CD4-positive, alpha-beta T cell treated with Interleukin-21 for 1 hour (primary cell): ENCODE data around the gene MIGA2.
"Not testable (repeated sequence)": the region's sequence is repeated elsewhere in the genome, so short reads cannot be mapped to it uniquely, and the experiment has no call there.

ENCODE experiments used
- DNase-seq: peaks from one replicate; pipeline ENCODE4 v3.0.0-alpha.2; 2020

The MIGA2 gene

GRCh38 chr9:129036241-129036922, at the start of gene MIGA2:
Gene MIGA2 (plus strand): TSS chr9:129036626. CDS start chr9:129040595, 3,969 bp downstream.
- peak; percentile 97 for DNase-seq

- no peak for DNase-seq
Measured at GRCh38 chr9:128986671-128987070, 49.8 kb upstream of the MIGA2 start.

- no peak for DNase-seq
Measured at GRCh38 chr9:128987805-128988204, 48.6 kb upstream of the MIGA2 start.

GRCh38 chr9:128992995-128993394, 43.4 kb upstream of the MIGA2 start:
- no peak for DNase-seq

GRCh38 chr9:128995791-128996190, 40.6 kb upstream of the MIGA2 start:
- DNase-seq: no peak

- DNase-seq: no peak
Measured at GRCh38 chr9:128998462-128998861, 38.0 kb upstream of the MIGA2 start.

- no peak for DNase-seq
Measured at GRCh38 chr9:128999581-129000206, 36.7 kb upstream of the MIGA2 start.

GRCh38 chr9:129001504-129002325, 34.7 kb upstream of the MIGA2 start:
- no peak for DNase-seq

GRCh38 chr9:129002992-129003391, 33.4 kb upstream of the MIGA2 start:
- no peak for DNase-seq

- not testable (repeated sequence) for DNase-seq
Measured at GRCh38 chr9:129004173-129004572, 32.3 kb upstream of the MIGA2 start.

GRCh38 chr9:129005336-129005997, 31.0 kb upstream of the MIGA2 start:
- no peak for DNase-seq

- peak; percentile 56 for DNase-seq
Measured at GRCh38 chr9:129006328-129007034, 29.9 kb upstream of the MIGA2 start.

- DNase-seq: no peak
Measured at GRCh38 chr9:129007035-129007765, 29.2 kb upstream of the MIGA2 start.

- DNase-seq: no peak
Measured at GRCh38 chr9:129007766-129008468, 28.5 kb upstream of the MIGA2 start.

GRCh38 chr9:129008469-129008965, 27.9 kb upstream of the MIGA2 start:
- no peak for DNase-seq

GRCh38 chr9:129008986-129009583, 27.3 kb upstream of the MIGA2 start:
- no peak for DNase-seq

- DNase-seq: no peak
Measured at GRCh38 chr9:129009584-129010141, 26.8 kb upstream of the MIGA2 start.

- DNase-seq: no peak
Measured at GRCh38 chr9:129010267-129010975, 26.0 kb upstream of the MIGA2 start.

GRCh38 chr9:129011170-129011569, 25.3 kb upstream of the MIGA2 start:
- DNase-seq: no peak
